GM15510 (cell line): ENCODE measurements around the gene LTBP4.

Experiments used
- POLR2A ChIP-seq: IDR thresholded peaks from 3 replicates; pipeline ENCODE4 v1.6.1; 2011; ENCODE audit warnings: borderline replicate concordance; ENCODE audit not compliant: insufficient read length; ENCODE audit errors: extremely low read depth

LTBP4 gene

GRCh38 chr19:40672573-40673299, 71.6 kb downstream of the LTBP4 start:
- no peak for TF ChIP-seq POLR2A

GRCh38 chr19:40673397-40673796, 72.2 kb downstream of the LTBP4 start:
- no peak for TF ChIP-seq POLR2A

GRCh38 chr19:40674291-40674690, 73.1 kb downstream of the LTBP4 start:
- TF ChIP-seq POLR2A: no peak

GRCh38 chr19:40677156-40677555, 76.0 kb downstream of the LTBP4 start:
- no peak for TF ChIP-seq POLR2A
